C1 segment of cervical spinal cord (tissue), 14 donors: ENCODE data around the gene GAS7.

Source experiments
- DNase-seq, 14 donors: peaks; one replicate each; lab custom pipeline; 2025; lab: John Stamatoyannopoulos, UW

Gene GAS7

DNA sequence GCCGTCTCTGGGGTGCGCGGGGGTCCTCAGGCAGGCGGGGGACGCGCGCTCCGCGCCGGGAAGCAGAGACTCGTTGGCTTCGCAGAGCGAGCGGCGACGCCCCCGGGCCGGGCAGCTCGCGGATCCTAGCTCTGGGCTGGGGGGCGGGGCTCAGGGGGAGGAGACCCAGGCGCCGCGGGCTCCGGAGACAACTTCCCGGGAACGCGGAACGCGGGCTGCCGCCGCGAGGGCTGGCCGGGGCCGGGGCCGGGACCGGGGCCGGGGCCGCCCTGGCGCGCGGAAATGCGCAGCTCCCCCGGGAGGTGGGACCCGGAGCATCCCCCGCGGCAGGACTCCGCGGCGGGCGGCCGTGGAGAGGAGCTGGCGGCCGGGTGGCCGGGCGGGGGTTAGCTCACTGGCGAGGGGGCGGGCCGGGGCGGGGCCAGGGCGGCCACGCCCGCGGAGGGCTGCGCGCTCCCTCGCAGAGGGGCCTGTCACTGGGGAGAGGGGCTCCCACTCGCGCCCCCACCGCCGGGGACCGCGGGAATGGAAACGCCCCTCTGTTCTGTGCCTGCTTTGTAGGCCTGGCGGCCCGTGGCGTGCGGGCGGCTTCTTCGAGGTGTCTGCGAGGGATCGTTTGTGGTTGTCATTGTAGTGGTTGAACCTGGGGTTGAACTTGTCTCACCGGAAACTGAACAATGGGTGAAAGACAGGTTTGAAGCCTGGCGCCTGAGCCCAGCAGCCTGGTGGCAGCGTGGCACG is at the start of gene GAS7:
Gene GAS7, minus strand, starts transcription at position 98 of the 741 bp plus-strand sequence.
- peak in 6 of 14 donors; percentile 42 to 78 (median 63) for DNase-seq

GRCh38 chr17:10247810-10248209 is 49.4 kb upstream of the GAS7 start:
- no peak for DNase-seq

DNA sequence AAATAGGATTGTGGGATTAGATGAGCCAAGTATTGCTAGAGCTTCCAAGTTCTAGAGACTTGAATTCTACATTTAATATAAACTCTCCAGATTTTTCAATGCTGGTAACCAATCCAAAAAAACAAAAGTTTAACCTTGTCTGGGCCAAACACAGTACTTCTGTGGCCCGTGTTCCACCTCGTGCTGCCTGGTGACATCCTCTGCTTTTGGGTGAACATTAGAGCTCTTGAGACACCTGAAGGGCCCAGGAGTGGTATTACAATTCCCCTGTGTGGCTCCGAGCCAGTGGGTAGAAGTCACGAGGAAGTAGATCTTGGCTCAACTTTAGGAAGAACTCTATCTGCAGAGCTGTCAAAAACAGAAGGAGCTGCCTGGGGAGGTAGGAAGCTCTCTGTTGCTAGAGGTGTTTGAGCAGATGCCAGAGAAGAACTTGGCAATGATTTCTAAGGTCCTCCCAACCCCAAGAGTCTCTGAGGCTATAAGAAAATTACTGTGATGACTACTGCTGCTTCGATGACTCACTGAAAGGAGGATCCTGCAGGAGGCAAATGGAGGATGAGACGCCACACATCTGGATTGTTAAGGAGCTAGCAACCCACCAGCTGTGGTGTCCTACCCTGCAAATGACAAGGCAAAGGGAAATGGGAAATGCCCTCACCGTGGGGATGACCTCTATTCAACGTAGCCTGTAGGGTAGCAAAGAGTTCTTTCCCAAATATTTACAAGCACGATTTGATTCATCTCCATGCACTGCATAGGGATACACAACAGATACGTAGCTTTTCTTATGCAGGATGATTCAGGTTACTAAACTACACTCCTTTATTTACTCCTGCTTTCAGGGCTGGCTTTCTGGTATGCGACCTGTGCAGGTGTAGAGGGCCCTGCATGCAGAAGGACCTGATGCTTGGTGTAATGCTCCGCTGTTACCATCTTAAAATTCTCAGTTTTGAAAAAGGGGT is 45.8 kb upstream of the GAS7 start:
- DNase-seq, result no peak

- no peak for DNase-seq
These were observed 43.4 kb upstream of the GAS7 start for GRCh38 chr17:10241781-10242180.

GRCh38 chr17:10238661-10239060 is 40.3 kb upstream of the GAS7 start:
- no peak for DNase-seq

- DNase-seq, result no peak
These were observed 35.6 kb upstream of the GAS7 start for GRCh38 chr17:10234033-10234432.

DNA sequence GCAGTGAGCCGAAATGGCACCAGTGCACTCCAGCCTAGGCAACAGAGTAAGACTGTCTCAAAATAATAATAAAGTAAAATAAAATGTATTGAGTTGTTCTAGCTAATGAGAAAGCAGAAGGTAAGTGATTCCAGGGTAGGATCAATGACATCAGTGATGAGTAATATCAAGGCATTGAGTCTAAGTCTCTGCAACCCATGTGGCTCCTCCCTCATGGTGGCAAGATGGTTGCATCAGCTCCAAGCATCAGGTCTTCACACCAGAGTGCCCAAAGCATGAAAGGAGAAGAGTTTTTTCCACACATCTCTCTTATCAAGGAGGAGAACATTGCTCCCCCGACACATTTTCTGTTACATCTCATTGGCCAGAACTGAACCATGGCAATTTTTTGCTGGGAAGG is 34.8 kb upstream of the GAS7 start:
- no peak for DNase-seq

DNA sequence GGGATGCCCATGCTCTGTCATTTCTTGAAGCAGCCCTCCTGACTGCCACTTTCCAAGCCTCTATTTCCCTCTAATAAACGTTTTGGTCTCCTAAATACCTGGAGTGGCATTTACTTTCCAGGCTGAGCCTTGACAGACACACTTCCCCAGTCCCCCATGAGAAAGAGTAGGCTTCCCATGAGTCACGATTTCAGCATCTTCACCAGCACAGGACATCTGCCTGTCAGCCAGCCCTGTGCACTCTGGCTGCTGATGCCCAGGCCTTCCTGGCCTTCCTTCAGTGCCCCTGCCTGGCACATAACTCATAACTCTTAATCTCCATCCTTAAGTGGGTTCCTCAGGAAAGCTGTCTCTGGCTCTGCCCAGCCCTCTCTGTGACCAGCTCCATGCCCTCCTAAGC is 30.8 kb upstream of the GAS7 start:
- no peak for DNase-seq

DNA sequence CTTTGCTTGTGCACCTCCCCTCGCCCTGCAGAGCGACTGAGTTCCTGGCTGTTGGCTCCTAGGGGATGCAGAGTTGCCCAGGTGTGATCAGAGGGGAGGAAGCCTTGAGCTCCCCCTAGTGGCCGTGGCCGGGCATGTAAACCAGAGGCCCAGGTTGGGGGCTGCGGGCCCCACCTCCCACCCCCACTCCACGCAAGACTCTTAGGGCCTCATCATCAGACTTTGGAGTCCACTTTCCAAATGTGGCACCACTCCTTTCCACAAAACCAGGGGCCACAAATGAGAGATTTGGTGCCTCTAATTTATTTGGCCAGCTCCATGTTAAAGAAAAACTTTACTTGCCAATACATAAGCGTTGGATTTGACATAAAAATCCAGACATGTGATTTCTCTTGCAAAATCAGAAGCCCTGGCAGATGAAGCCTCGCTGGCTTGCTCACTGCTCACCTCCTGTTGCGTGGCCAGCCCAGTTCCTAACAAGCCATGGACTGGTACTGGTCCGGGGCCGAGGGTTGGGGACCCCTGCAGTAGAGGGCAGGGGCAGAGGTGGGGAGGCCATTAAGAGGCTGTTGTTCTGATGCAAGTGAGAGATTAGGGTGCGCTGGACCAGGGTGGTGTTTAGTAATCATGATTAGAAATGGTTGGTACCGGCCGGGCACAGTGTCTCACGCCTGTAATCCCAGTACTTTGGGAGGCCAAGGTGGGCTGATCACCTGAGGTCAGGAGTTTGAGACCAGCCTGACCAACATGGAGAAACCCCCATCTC is 28.7 kb upstream of the GAS7 start:
- peak in 6 of 14 donors; percentile 5 to 53 (median 8) for DNase-seq

GRCh38 chr17:10224582-10225195 is 26.3 kb upstream of the GAS7 start:
- DNase-seq, result peak in 5 of 14 donors; percentile 5 to 29 (median 6)

DNA sequence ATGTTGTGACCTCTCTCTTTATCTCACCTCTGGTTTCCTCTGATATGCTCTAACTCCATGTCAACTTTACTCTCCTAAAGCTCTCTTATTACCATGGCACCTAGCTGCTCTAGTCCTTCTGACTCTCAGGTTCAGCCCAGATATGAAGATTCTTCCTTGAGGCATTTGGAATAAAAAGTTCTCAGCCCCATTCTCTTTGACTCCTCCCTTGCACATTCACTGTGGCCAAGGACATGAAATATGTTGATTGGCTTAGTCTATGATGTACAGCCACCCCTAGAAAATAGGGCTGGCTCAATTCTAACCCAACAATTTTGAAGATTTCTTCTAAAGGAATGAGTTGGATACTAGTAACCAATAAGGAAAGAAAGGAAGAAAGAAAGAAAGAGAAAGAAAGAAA is 20.8 kb upstream of the GAS7 start:
- DNase-seq, result no peak

GRCh38 chr17:10217916-10218315 is 19.5 kb upstream of the GAS7 start:
- DNase-seq, result no peak

GRCh38 chr17:10216213-10216938 is 18.0 kb upstream of the GAS7 start:
- peak in 5 of 14 donors; percentile 15 to 37 (median 32) for DNase-seq

DNA sequence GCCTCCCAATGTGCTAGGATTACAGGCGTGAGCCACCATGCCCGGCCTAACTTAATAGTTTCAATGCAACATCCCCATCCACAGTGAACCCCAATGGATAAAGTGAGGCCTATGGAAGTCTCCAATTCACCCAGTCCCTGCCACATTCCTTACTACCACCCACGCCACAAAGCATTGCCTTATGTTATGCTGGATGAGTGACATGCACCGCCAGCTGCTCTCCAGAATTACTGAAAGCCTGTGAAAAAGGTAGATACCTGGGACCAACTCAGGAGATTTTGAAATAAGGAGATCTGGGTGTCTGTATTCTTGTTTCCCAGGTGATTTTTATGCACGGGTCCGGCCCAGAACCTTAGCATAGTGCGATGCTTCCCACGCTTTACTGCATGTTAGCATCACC is 16.9 kb upstream of the GAS7 start:
- no peak for DNase-seq

- DNase-seq, result no peak
These were observed 13.3 kb upstream of the GAS7 start for GRCh38 chr17:10211666-10212065.

GRCh38 chr17:10210151-10210574 is 11.8 kb upstream of the GAS7 start:
- DNase-seq, result no peak

DNA sequence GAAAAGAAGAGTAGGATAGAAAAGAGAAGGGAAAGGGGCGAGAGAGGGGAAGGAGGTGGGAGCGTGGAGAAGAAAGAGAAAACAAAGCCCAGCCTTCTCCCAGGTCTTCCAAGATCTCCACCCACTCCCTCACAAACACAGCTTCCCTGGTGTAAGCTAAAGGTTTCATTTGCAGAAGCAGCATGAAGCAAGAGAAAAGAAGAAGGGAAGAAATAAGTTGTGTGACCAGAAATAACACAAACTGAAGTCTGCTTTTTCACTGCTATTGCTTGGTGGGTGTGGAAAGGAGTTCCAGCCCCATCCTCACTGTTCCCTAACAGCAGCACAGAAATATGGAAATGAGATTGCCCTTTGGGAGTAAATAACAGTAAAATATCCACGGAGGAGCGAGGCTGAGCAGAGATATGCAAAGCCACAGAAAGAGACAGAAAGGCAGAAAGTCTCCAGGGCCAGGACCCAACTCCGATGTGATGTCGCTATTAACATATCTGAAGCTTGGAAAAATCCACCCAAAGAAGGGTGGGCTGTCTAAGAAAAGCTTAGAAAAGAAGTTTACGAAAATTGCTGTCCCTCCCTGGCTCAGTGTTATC is 10.3 kb upstream of the GAS7 start:
- no peak for DNase-seq

DNA sequence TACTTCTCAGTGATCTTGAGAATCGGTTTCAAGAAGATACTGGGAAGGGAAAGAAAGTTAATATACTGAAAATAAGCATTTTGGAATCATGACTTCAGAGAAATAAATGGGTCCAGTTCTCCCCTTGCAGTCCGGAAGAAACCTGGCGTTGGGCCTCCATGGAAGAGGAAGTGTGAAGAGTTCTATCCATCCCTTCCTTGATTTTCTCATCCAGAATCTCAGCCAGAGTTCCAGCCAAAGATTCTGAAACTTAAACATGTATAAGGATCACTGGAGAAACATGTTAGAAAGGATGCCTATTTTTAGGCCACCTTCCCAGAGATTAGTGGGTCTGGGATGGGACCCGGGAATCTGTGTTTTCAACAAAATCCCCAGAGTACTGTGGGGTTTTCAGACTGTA is 8.7 kb upstream of the GAS7 start:
- DNase-seq, result no peak

DNA sequence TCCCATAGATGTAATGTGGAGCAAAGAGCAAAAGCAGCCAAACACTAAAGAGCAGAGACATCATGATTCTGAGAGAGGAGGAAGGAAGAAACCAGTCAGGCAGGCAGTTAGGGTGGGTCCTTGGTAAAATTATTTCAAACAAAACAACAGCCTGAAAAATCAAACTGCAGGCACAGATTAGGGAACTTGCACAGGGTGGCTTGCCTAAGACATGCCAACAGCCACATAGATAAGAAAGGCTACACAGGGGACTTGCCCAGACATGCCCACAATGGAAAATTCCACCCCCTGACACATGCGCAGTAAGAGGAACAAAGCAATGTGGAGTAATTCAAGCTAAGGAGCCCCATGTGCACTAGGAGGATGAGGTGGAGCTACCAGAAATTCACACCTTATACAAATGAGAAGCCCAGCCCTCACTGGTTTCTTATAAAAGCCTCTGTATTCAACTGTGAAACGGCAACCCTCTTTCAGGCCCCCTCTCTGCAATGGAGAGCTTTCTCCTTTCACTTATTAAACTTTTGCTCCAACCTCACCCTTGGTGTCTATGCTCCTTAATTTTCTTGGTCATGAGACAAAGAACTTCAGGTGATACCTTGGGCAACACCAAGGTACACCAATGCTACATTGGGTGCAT is 7.3 kb upstream of the GAS7 start:
- DNase-seq, result no peak

GRCh38 chr17:10201680-10202079 is 3.3 kb upstream of the GAS7 start:
- no peak for DNase-seq
